K562 (cell line): Measurements from ENCODE around the gene ALK. TPM values are rescaled to one million over a fixed set of nuclear protein-coding genes. Genes with fewer than 3 reads are reported as not detected.

Source experiments
- ATAC-seq: fragments of 200-7000 bp; cut with Tn5 transposase; 3 replicates; pipeline ENCODE4 v1.9.1; 2020; ENCODE audit warnings: moderate library complexity
- BruUV-seq: library from RNA; stranded (reverse); fragments of 400-500 nt; replicated peaks from 2 replicates; lab custom pipeline; 2021; lab: Mats Ljungman, UMichigan
- CTCF ChIA-PET: fragments of 300-600 bp; formaldehyde crosslinking; extraction: SDS; loops from one replicate; lab custom pipeline; 2021; ENCODE audit warnings: low intra/inter-chr PET ratio; lab: Yijun Ruan, JAX
- POLR2A ChIA-PET: fragments of 300-600, 350-650 bp; sonication (Branson Sonifier 250); formaldehyde crosslinking; extraction: SDS; loops from one replicate; lab custom pipeline; 2021; ENCODE audit warnings: antibody characterized with exemption, inconsistent platforms; lab: Yijun Ruan, JAX
- DNase-seq, 4 experiments: peaks; one replicate each; pipeline versions ENCODE4 v3.0.0 to v3.0.0-alpha.2; 2011 to 2018; ENCODE audit warnings: low spot score in 3 of 4, mixed read lengths in 3 of 4; ENCODE audit errors: extremely low read depth in 1 of 4
- FAIRE-seq: peaks from 2 replicates; lab custom pipeline; 2011; peaks lifted over from hg19 to GRCh38; lab: Jason Lieb, UNC
- H2AFZ ChIP-seq: 2 replicates; pipeline ENCODE4 v1.6.0; 2011; ENCODE audit warnings: low read depth, low read length, control low read depth, inconsistent platforms
- H3K27ac ChIP-seq: fragments of 200-600 bp; 3 replicates; pipeline ENCODE4 v1.8.0; 2011; ENCODE audit warnings: low read depth, mild to moderate bottlenecking, control low read depth, inconsistent platforms, low read length, moderate library complexity, mixed read lengths; ENCODE audit errors: extremely low read depth
- H3K27me3 ChIP-seq, 2 experiments: fragments of 300-600 bp in 1 of 2; 2 replicates in 1 of 2; 3 replicates in 1 of 2; pipeline versions ENCODE4 v1.6.0 to v1.8.0; 2011; ENCODE audit warnings: inconsistent platforms in 2 of 2, low read length in 2 of 2, mild to moderate bottlenecking in 1 of 2, mixed read lengths in 1 of 2, moderate library complexity in 1 of 2; ENCODE audit not compliant: control insufficient read depth in 2 of 2, insufficient read depth in 2 of 2
- H3K36me3 ChIP-seq: fragments of 300-600 bp; 3 replicates; pipeline ENCODE4 v1.8.0; 2011; ENCODE audit warnings: mild to moderate bottlenecking, low read length, inconsistent platforms; ENCODE audit not compliant: control insufficient read depth, insufficient read depth
- H3K4me1 ChIP-seq, 2 experiments: fragments of 200-600 bp in 1 of 2; replicated peaks in 1 of 2; 2 replicates in 1 of 2; 3 replicates in 1 of 2; pipeline versions ENCODE4 v1.5.1 to v1.8.0; 2011; ENCODE audit warnings: inconsistent platforms in 2 of 2, low read length in 2 of 2, mild to moderate bottlenecking in 1 of 2, mixed read lengths in 1 of 2, moderate library complexity in 1 of 2; ENCODE audit not compliant: control insufficient read depth in 2 of 2, insufficient read depth in 2 of 2
- H3K4me2 ChIP-seq: 2 replicates; pipeline ENCODE4 v1.6.1; 2011; ENCODE audit warnings: low read length, control low read depth, inconsistent platforms, mixed read lengths; ENCODE audit not compliant: insufficient read depth
- H3K4me3 ChIP-seq: fragments of 200-600 bp; sonication (generic), shearing (Covaris generic); 2 replicates; pipeline ENCODE4 v1.5.1; 2016; ENCODE audit warnings: control low read depth, inconsistent platforms
- H3K79me2 ChIP-seq: fragments of 200-600 bp; 3 replicates; pipeline ENCODE4 v1.8.0; 2011; ENCODE audit warnings: low read length, inconsistent platforms; ENCODE audit not compliant: control insufficient read depth, insufficient read depth
- H3K9ac ChIP-seq, 2 experiments: 2 replicates each; pipeline versions ENCODE4 v1.6.0 to v1.6.1; 2011; ENCODE audit warnings: low read depth in 2 of 2, low read length in 2 of 2, control low read depth in 1 of 2, inconsistent platforms in 1 of 2, mild to moderate bottlenecking in 1 of 2, mixed read lengths in 1 of 2; ENCODE audit not compliant: insufficient read depth in 1 of 2
- H3K9me1 ChIP-seq: one replicate; pipeline ENCODE4 v1.6.0; 2011; ENCODE audit warnings: inconsistent platforms, mild to moderate bottlenecking, low read length, moderate library complexity; ENCODE audit not compliant: control insufficient read depth, insufficient read depth
- H3K9me3 ChIP-seq: replicated peaks from 2 replicates; pipeline ENCODE4 v1.5.1; 2011; ENCODE audit warnings: low read depth, low read length, inconsistent platforms; ENCODE audit not compliant: control insufficient read depth, insufficient read depth
- H4K20me1 ChIP-seq: replicated peaks from 2 replicates; pipeline ENCODE4 v1.6.1; 2011; ENCODE audit warnings: low read length, inconsistent platforms, mixed read lengths; ENCODE audit not compliant: control insufficient read depth, insufficient read depth
- CCNT2 ChIP-seq: IDR thresholded peaks from 2 replicates; pipeline ENCODE4 v1.6.1; 2011; ENCODE audit warnings: borderline replicate concordance, low read depth, mild to moderate bottlenecking, moderate library complexity, mixed read lengths, low read length; ENCODE audit not compliant: insufficient read length; ENCODE audit errors: extremely low read depth
- EWSR1 ChIP-seq: fragments of 450-650 bp; IDR thresholded peaks from 2 replicates; pipeline ENCODE4 v1.6.1; 2018; ENCODE audit warnings: borderline replicate concordance, mild to moderate bottlenecking, low read depth, moderate library complexity; ENCODE audit not compliant: partially characterized antibody
- GABPB2 ChIP-seq: fragments of 250-450 bp; sonication (Bioruptor Pico); conservative IDR thresholded peaks from 2 replicates; pipeline ENCODE4 v1.5.1; 2021; ENCODE audit warnings: mild to moderate bottlenecking
- KAT7 ChIP-seq: sonication (generic); formaldehyde crosslinking; IDR thresholded peaks from 2 replicates; pipeline ENCODE4 v1.8.0; 2022; ENCODE audit warnings: missing genetic modification reagents, mild to moderate bottlenecking, borderline replicate concordance
- MEF2D ChIP-seq: conservative IDR thresholded peaks from 2 replicates; pipeline ENCODE4 v1.6.1; 2016; ENCODE audit warnings: low read depth, missing genetic modification characterization, missing compliant biosample characterization
- MYC ChIP-seq, 2 experiments: fragments of 250-450 bp in 1 of 2; sonication (Bioruptor Pico) in 1 of 2; IDR thresholded peaks; 2 replicates each; pipeline versions ENCODE4 v1.5.1 to v1.6.1; 2012 to 2021; ENCODE audit warnings: low read depth in 2 of 2, borderline replicate concordance in 1 of 2, improper control_type of control experiment in 1 of 2, low read length in 1 of 2, mild to moderate bottlenecking in 1 of 2, moderate library complexity in 1 of 2
- RCOR1 ChIP-seq, 2 experiments: IDR thresholded peaks; 2 replicates each; pipeline ENCODE4 v1.6.1; 2012; ENCODE audit warnings: low read depth in 2 of 2, low read length in 2 of 2, borderline replicate concordance in 1 of 2, improper control_type of control experiment in 1 of 2
- SIX5 ChIP-seq, 2 experiments: IDR thresholded peaks; 2 replicates each; pipeline ENCODE4 v1.6.1; 2011; ENCODE audit warnings: low read length in 2 of 2, borderline replicate concordance in 1 of 2, low read depth in 1 of 2, mild to moderate bottlenecking in 1 of 2, moderate library complexity in 1 of 2; ENCODE audit not compliant: insufficient read depth in 1 of 2
- ZNF696 ChIP-seq: fragments of 250-450 bp; sonication (Bioruptor Pico); conservative IDR thresholded peaks from 2 replicates; pipeline ENCODE4 v1.4.0; 2020; ENCODE audit warnings: mild to moderate bottlenecking, moderate library complexity
- WGBS: fragments of 100-300 bp; shearing (Covaris generic); methylation state at CpG from one replicate; pipeline ENCODE4 v1.1.6; 2016; ENCODE audit warnings: low coverage, mixed read lengths; ENCODE audit not compliant: insufficient coverage; ENCODE audit errors: missing lambda C conversion rate; 5-methylcytosine and 5-hydroxymethylcytosine counted together
- in situ Hi-C: fragments of 300-500 bp; cut with MboI; formaldehyde crosslinking; loops from 4 replicates; pipeline ENCODE4 v1.15.0; 2018; ENCODE audit warnings: inconsistent platforms, mixed read lengths
- intact Hi-C: fragments of 100-400 bp; cut with micrococcal nuclease; formaldehyde crosslinking; loops from 2 replicates; pipeline ENCODE4 v1.14.2; 2022
- polyA plus RNA-seq, 8 experiments: library from polyadenylated mRNA; depleted of rRNA in 4 of 8; stranded (reverse) in 5 of 8; unstranded in 3 of 8; fragments of >200 nt; fragmentation: Nextera tagmentation in 2 of 8; fragmentation: Illumina TruSeq in 1 of 8; extraction: Ambion mirVana in 2 of 8; extraction: Trizol in 1 of 8; gene quantifications; 2 replicates each; pipeline versions ENCODE4 v1.2.1 to v1.2.3, GENCODE V29; 2011 to 2014; ENCODE audit warnings: inconsistent platforms in 1 of 8, missing spikeins in 1 of 8
- total RNA-seq, 7 experiments: library from RNA; depleted of rRNA in 6 of 7; stranded (reverse); fragments of >200 nt in 6 of 7; fragmentation: Illumina TruSeq in 2 of 7; extraction: Trizol in 2 of 7; gene quantifications; 2 replicates each; pipeline versions ENCODE4 v1.2.1 to v1.2.3, GENCODE V29; 2011 to 2021; ENCODE audit warnings: low replicate concordance in 1 of 7
- TF ChIP-seq, protein P1 (sequence below): fragments of 450-650 bp; IDR thresholded peaks from 2 replicates; pipeline ENCODE4 v1.6.1; 2014; ENCODE audit warnings: low read depth, mild to moderate bottlenecking, moderate library complexity, borderline replicate concordance
- TF ChIP-seq, protein P2 (sequence below): fragments of 450-650 bp; conservative IDR thresholded peaks from 2 replicates; pipeline ENCODE4 v1.6.1; 2016; ENCODE audit warnings: missing genetic modification characterization, low read depth, mild to moderate bottlenecking, control low read depth, missing compliant biosample characterization
- TF ChIP-seq, protein P3 (sequence below): fragments of 250-450 bp; sonication (Bioruptor Pico); IDR thresholded peaks from 2 replicates; pipeline ENCODE4 v1.5.0; 2021; ENCODE audit warnings: mild to moderate bottlenecking, moderate library complexity
- TF ChIP-seq, protein P4 (sequence below): fragments of 450-650 bp; formaldehyde crosslinking; IDR thresholded peaks from 2 replicates; pipeline ENCODE4 v1.4.0; 2022; ENCODE audit warnings: missing genetic modification characterization

Gene ALK
- total and polyA plus RNA-seq, 9 of the 15 experiments (the other 6 are each of a cell fraction or from before 2014, with no cell fraction given), result not detected

DNA sequence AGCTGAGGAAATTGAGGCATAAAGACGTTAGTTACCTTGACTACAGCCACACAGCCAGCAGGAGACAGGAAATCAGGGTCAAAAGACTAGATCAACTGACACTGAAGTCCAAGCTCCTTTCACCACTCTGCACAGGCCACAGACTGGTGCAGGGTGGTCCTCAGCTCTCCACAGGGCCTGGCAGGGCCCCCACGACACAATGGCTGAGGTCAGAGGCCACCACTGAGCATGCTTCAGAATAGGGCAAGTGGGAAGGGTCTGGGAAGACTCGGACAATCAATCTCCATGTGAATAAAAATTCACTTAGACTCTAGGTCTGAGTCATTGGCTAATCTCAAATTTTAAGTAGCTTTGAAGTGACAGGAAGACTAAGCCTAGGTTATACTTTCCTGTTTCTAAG, 201.7 kb downstream of the ALK start:
- WGBS, result 0% methylated on average over 3 of the region's 3 CpGs
- no peak for DNase-seq

More for the DNA sequence above, 201.7 kb downstream of the ALK start:
- POLR2A ChIA-PET, result no interaction called here
- CTCF ChIA-PET, result no interaction called here
- ATAC-seq (no peak), FAIRE-seq (no peak)
- intact Hi-C loops (no loop called here), in situ Hi-C loops (no loop called here)
- Histone ChIP-seq H3K27ac (no peak overlapping the region), H3K4me1 (no peaks in the 10 kb centered on the region), H3K4me3 (no peak overlapping the region), H2AFZ (no peak overlapping the region), H4K20me1 (no peaks in the 10 kb centered on the region; the same call in 1 of the 2 replicates), H3K9me3 (no peaks in the 10 kb centered on the region), H3K9me1 (no peaks in the 10 kb centered on the region), H3K36me3 (no peaks in the 10 kb centered on the region), H3K27me3 (no peaks in the 10 kb centered on the region), H3K79me2 (no peaks in the 10 kb centered on the region), H3K4me2 (no peak overlapping the region), H3K9ac (no peak overlapping the region)
- TF ChIP-seq ZNF696 (CRISPR knock-in tag) (no peak), SIX5 (IDR thresholded peaks at IDR 0.05; ENCODE audit: borderline replicate concordance in 1 of 2, insufficient read depth in 1 of 2, low read depth in 1 of 2, low read length in 2 of 2) (no peak), KAT7 (CRISPR knock-in tag) (no peak), RCOR1 (IDR thresholded peaks at IDR 0.05; ENCODE audit: borderline replicate concordance in 1 of 2, low read depth in 2 of 2, low read length in 2 of 2) (no peak), GABPB2 (CRISPR knock-in tag) (no peak), MEF2D (no peak), MYC (IDR thresholded peaks at IDR 0.05; ENCODE audit: low read depth, low read length) (no peak), MYC (CRISPR knock-in tag; IDR thresholded peaks at IDR 0.05; ENCODE audit: borderline replicate concordance, low read depth) (no peak), EWSR1 (no peak), CCNT2 (no peak)
- TF ChIP-seq, protein P1, sequence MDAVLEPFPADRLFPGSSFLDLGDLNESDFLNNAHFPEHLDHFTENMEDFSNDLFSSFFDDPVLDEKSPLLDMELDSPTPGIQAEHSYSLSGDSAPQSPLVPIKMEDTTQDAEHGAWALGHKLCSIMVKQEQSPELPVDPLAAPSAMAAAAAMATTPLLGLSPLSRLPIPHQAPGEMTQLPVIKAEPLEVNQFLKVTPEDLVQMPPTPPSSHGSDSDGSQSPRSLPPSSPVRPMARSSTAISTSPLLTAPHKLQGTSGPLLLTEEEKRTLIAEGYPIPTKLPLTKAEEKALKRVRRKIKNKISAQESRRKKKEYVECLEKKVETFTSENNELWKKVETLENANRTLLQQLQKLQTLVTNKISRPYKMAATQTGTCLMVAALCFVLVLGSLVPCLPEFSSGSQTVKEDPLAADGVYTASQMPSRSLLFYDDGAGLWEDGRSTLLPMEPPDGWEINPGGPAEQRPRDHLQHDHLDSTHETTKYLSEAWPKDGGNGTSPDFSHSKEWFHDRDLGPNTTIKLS, result no peak
- TF ChIP-seq, protein P2, sequence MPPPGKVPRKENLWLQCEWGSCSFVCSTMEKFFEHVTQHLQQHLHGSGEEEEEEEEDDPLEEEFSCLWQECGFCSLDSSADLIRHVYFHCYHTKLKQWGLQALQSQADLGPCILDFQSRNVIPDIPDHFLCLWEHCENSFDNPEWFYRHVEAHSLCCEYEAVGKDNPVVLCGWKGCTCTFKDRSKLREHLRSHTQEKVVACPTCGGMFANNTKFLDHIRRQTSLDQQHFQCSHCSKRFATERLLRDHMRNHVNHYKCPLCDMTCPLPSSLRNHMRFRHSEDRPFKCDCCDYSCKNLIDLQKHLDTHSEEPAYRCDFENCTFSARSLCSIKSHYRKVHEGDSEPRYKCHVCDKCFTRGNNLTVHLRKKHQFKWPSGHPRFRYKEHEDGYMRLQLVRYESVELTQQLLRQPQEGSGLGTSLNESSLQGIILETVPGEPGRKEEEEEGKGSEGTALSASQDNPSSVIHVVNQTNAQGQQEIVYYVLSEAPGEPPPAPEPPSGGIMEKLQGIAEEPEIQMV (tag), result no peak
- TF ChIP-seq, protein P3, sequence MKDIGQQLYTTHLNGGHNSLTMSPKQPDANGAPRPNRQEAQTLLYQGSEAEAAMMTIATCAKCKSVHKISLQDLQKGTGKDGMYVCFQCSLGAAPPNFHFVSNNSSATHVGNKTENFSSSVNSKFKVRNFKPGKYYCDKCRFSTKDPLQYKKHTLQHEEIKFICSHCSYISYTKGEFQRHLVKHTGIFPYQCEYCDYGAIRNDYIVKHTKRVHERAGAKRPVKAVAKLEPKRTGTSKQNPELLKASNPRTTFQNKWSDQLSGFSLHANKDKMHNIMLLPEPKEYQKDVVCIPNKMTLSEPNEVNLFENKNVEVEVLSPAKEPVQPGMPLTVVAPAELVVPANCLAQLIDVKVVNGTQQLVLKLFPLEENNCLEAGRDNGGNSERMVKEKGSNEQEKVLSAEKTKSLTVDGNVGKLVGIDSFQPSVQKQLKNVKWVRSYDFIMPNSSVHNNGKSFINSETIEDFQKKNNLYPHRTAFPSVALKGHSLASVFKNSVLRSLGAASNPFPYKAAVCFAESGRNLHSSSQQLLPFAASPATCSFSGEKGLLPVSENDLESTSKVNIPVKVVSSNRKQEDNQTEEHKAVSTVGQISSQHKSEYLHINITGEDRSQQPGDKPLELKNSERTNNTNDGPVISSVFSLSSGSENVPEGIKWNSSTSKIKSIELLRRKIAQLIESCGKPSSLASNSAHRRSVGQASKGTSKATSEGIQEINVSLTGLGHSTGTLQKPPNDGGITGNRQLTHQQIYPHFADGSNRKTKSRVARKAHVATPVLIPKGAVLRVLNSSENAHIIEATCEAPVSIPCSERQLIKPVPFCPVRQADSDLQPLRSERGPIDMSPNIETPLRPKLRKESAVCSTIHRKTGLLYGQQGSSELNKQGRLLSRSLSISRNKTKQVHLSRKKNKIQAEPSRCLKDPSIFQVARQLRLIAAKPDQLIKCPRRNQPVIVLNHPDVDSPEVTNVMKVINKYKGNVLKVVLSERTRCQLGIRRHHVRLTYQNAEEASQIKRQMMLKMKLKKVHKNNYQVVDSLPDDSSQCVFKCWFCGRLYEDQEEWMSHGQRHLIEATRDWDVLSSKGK, result no peak
- TF ChIP-seq, protein P4, sequence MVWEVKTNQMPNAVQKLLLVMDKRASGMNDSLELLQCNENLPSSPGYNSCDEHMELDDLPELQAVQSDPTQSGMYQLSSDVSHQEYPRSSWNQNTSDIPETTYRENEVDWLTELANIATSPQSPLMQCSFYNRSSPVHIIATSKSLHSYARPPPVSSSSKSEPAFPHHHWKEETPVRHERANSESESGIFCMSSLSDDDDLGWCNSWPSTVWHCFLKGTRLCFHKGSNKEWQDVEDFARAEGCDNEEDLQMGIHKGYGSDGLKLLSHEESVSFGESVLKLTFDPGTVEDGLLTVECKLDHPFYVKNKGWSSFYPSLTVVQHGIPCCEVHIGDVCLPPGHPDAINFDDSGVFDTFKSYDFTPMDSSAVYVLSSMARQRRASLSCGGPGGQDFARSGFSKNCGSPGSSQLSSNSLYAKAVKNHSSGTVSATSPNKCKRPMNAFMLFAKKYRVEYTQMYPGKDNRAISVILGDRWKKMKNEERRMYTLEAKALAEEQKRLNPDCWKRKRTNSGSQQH (CRISPR knock-in tag), result no peak
- BruUV-seq, result no TSS peak
